GM12891 (cell line): ENCODE measurements around the gene PRDX2.

Experiments used
- DNase-seq: peaks from one replicate; pipeline ENCODE4 v3.0.0; 2011; ENCODE audit warnings: low spot score; ENCODE audit not compliant: insufficient read length
- FAIRE-seq: peaks from 2 replicates; lab custom pipeline; 2011; peaks lifted over from hg19 to GRCh38; lab: Jason Lieb, UNC
- PAX5 ChIP-seq: IDR thresholded peaks from 2 replicates; pipeline ENCODE4 v1.6.1; 2011; ENCODE audit warnings: low read length, moderate library complexity, mild to moderate bottlenecking; ENCODE audit not compliant: insufficient read depth, severe bottlenecking
- POLR2A ChIP-seq: IDR thresholded peaks from 2 replicates; pipeline ENCODE4 v1.6.1; 2011; ENCODE audit warnings: low read depth, low read length, control low read depth
- POLR2AphosphoS5 ChIP-seq: IDR thresholded peaks from 2 replicates; pipeline ENCODE4 v1.6.1; 2011; ENCODE audit warnings: low read depth, low read length, control low read depth
- POU2F2 ChIP-seq: IDR thresholded peaks from 2 replicates; pipeline ENCODE4 v1.6.1; 2011; ENCODE audit warnings: low read depth, mild to moderate bottlenecking, control low read depth, low read length, moderate library complexity
- SPI1 ChIP-seq: IDR thresholded peaks from 2 replicates; pipeline ENCODE4 v1.6.1; 2011; ENCODE audit warnings: low read depth, low read length, control low read depth
- TAF1 ChIP-seq: IDR thresholded peaks from 2 replicates; pipeline ENCODE4 v1.6.1; 2011; ENCODE audit warnings: low read depth, low read length, control low read depth

PRDX2 gene

GRCh38 chr19:12792051-12792852 is 9.3 kb downstream of the PRDX2 start:
- no peak for DNase-seq
- no peak for TF ChIP-seq PAX5
- peak; percentile 87; the same call in 1 of the 2 replicates for TF ChIP-seq POLR2AphosphoS5
- TF ChIP-seq SPI1: 0 out of 2 replicates have a peak, but pooled peaks have one; percentile 18
- TF ChIP-seq TAF1: peak; percentile 42; the same call in 1 of the 2 replicates
- TF ChIP-seq POU2F2: no peak
- peak; percentile 81; the same call in 1 of the 2 replicates for TF ChIP-seq POLR2A
- peak; percentile 84 for FAIRE-seq

GRCh38 chr19:12791345-12792050 is 10.1 kb downstream of the PRDX2 start, which contains the start of gene JUNB:
Gene JUNB, plus strand, starts transcription at chr19:12791486. Its CDS starts 286 bp downstream, at chr19:12791772.
- FAIRE-seq (peak; percentile 95), DNase-seq (no peak)
- TF ChIP-seq POLR2AphosphoS5: peak; percentile 100
- TF ChIP-seq POU2F2: peak; percentile 99
- TF ChIP-seq PAX5: peak; percentile 64
- TF ChIP-seq POLR2A: peak; percentile 100
- TF ChIP-seq SPI1: peak; percentile 54
- peak; percentile 98 for TF ChIP-seq TAF1

GRCh38 chr19:12790628-12791344 is 10.8 kb downstream of the PRDX2 start:
- DNase-seq (no peak), FAIRE-seq (no peak)
- TF ChIP-seq SPI1: no peak

DNA sequence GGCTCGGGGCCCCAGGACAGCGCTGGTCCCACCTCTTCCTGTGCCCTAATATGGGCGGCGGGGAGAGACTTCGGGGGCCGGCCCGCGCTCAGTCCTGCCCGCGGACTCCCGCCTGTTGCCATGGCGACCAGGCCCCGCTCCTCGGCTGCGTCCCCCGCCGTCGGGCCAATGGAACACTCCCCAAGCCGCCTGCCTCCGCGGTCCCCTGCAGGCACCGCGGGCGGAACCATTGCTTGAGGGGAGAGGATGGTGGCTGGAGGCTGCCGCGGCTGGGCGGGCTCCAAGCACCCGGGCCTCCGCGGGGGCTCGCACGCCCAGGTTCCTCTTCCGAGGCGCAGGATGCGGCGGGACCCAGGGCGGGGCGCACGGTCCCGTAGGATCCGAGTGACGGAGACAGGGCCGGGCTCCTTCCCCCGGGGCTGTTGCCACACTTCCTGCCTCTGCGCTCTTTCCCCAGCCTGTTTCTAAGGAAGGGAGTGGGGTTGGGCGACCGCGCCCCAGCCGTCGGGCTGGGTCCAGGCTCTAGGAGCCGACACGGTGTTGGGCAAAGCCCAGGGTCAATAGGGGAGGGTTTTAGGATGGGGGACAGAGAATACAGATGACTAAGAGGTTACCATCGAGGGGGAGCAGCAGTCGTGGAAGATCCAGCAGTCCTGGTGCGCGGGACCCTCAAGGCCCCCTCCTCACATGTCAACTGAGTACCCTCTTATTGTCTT is 11.5 kb downstream of the PRDX2 start:
- TF ChIP-seq SPI1: peak; percentile 32; the same call in 1 of the 2 replicates
- peak; percentile 64; the same call in 1 of the 2 replicates for TF ChIP-seq POLR2AphosphoS5
- TF ChIP-seq POLR2A: no peak
- TF ChIP-seq PAX5: peak; percentile 30
- peak; percentile 50 for TF ChIP-seq TAF1
- 0 out of 2 replicates have a peak, but pooled peaks have one; percentile 21 for TF ChIP-seq POU2F2
- DNase-seq: peak; percentile 89
- peak; percentile 80 for FAIRE-seq

DNA sequence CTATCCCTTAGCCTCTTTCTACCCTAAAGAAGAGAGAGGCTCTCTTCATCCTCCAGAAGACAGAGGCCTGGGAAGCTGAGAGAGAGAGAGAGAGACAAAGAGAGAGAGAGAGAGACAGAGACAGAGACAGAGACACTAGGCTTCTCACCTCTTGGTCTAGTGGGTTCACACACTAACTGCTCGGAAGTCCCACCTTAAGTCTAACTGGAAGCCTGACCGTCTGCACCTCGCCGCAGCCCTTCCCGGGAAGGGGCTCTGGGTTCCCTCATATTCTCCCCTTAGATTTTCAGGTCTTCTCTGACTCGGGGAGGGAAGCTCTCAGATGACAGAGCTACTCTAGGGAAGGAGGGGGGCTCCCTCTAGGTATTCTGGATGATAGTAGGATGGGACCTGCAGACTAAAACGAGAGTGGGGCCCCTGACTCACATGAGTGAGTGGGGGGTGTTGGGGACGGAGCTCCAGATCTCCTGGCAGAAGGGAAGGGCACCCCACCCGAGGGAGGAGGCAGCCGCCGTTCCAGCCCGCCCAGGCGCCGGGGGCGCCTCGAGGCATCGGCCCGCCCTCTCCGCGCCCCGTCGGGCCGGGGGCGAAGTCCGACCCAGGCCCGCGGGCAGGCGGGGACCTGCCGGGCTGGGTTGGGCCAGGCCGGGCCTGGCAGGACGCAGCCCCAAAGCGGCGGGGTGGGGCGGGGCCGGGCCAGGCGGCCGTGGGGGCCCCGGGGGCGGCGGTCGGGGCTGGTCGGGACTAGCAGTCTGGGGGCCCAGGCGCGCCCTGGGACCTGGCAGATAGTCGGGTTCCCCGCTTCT is 12.3 kb downstream of the PRDX2 start:
- FAIRE-seq (no peak), DNase-seq (no peak)
- TF ChIP-seq PAX5 (no peak), POU2F2 (no peak), POLR2AphosphoS5 (no peak), POLR2A (no peak; the same call in 1 of the 2 replicates), TAF1 (0 out of 2 replicates have a peak, but pooled peaks have one; percentile 9), SPI1 (no peak)

DNA sequence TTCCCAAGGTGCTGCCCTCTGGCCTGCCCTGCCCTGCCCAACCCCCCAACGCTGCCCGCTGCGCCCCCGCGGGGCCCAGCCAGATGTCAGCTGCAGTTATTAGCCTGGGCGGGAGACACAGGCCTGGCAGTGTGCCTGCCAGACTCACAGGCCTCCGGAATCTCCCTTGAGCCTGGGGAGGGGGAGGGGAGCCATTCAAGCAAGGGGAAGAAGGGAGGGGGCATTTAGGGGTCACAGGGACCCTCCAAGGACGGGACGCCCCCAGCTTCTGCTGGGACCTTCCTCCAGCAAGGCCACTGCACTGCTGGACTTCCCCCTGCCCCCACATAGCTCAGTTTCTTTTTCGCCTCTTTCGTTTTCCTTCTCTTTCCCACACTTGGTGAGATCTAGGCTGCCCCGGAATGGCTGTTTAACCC is 12.9 kb downstream of the PRDX2 start:
- FAIRE-seq (peak; percentile 58), DNase-seq (no peak)
- TF ChIP-seq POLR2A: peak; percentile 9; the same call in 1 of the 2 replicates
- TF ChIP-seq PAX5: peak; percentile 6
- TF ChIP-seq POU2F2: peak; percentile 78
- peak; percentile 36; the same call in 1 of the 2 replicates for TF ChIP-seq TAF1
- peak; percentile 65; the same call in 1 of the 2 replicates for TF ChIP-seq POLR2AphosphoS5
- peak; percentile 42; the same call in 1 of the 2 replicates for TF ChIP-seq SPI1

DNA sequence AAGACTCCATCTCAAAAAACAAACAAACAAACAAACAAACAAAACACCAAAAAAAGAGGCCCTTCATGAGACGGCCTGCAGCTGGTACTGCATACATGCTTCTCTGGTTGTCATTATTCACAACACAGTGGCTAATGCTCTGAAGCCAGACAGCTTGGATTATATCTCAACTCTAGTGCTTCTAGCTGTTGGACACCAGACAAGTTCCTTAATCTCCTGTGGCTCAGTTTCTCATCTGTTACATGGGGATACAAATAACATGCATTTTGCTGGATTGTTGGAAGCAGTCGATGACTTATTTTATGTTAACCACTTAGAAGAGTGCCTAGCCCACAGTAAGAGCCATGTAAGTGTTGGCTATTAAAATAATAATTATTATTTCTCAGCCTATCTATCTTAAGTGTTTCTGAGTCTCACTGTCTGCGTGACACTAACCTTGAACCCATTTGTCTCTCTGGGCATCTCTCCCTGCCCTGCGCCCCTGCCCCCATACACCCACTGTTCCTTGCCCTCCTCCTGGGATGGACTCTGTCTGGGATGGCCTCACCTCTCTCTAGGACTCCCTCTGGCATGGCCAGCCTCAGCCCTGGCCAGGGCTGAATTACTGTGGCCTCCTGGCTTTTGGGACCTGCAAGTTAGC is 13.4 kb downstream of the PRDX2 start:
- TF ChIP-seq POLR2A (peak; percentile 7; the same call in 1 of the 2 replicates), TAF1 (no peak), SPI1 (no peak), POU2F2 (no peak)
- FAIRE-seq (no peak), DNase-seq (no peak)

DNA sequence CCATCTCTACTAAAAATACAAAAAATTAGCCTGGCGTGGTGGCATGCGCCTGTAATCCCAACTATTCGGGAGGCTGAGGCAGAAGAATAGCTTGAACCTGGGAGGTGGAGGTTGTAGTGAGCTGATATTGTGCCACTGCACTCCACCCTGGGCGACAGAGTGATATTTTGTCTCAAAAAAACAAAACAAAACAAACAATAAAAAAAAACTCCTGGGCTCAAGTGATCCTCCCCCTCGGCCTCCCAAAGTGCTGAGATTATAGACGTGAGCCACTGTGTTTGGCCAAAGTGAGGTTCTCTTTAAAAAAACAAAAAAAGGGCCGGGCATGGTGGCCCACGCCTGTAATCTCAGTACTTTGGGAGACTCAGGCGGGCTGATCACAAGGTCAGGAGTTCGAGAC is 14.1 kb downstream of the PRDX2 start:
- TF ChIP-seq POU2F2: no peak
- FAIRE-seq (no peak), DNase-seq (no peak)

DNA sequence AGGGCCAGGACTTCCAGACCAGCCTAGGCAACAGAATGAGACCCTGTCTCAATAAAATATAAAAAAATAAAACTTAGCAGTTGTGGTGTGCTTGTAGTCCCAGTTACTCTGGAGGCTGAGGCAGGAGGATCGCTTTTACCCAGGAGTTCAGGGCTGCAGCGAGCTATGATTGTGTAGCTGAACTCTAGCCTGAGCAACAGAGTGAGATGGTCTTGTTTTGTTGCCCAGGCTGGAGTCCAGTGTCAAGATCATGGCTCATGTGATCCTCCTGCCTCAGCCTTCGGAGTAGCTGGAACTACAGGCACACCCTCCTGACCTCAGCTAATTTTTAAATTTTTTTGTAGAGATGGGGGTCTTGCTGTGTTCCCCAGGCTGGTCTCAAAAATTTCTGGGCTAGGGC is 14.6 kb downstream of the PRDX2 start:
- DNase-seq (no peak), FAIRE-seq (no peak)
- no peak for TF ChIP-seq POLR2AphosphoS5
- TF ChIP-seq TAF1: no peak
- TF ChIP-seq PAX5: no peak
- no peak for TF ChIP-seq SPI1
- TF ChIP-seq POU2F2: no peak
- no peak for TF ChIP-seq POLR2A
